Keratinocyte (primary cell): ENCODE data around the gene ANKHD1. TPM values are rescaled to one million over a fixed set of nuclear protein-coding genes. Genes with fewer than 3 reads are reported as not detected.
A peak's percentile ranks its signal among the peaks of the same experiment; 100 is the strongest.

Source experiments
- DNase-seq: peaks from one replicate; pipeline ENCODE4 v3.0.0-alpha.2; 2011; ENCODE audit warnings: low read depth, missing footprints, low spot score
- FAIRE-seq: peaks from 2 replicates; lab custom pipeline; 2011; peaks lifted over from hg19 to GRCh38; lab: Jason Lieb, UNC
- H2AFZ ChIP-seq: 2 replicates; pipeline ENCODE4 v1.6.0; 2012; ENCODE audit warnings: low read length, control low read depth, inconsistent platforms; ENCODE audit not compliant: control insufficient read depth
- H3K27ac ChIP-seq: 2 replicates; pipeline ENCODE4 v1.5.1; 2011; ENCODE audit warnings: low read length; ENCODE audit not compliant: control insufficient read depth, insufficient read depth
- H3K27me3 ChIP-seq: 3 replicates; pipeline ENCODE4 v1.6.0; 2011; ENCODE audit warnings: low read length; ENCODE audit not compliant: control insufficient read depth, insufficient read depth; ENCODE audit errors: extremely low read depth
- H3K36me3 ChIP-seq, 2 experiments: 2 replicates in 1 of 2; 3 replicates in 1 of 2; pipeline ENCODE4 v1.5.1; 2011; ENCODE audit warnings: low read length in 2 of 2, mild to moderate bottlenecking in 1 of 2; ENCODE audit not compliant: control insufficient read depth in 2 of 2, insufficient read depth in 2 of 2; ENCODE audit errors: extremely low read depth in 1 of 2
- H3K4me1 ChIP-seq: 3 replicates; pipeline ENCODE4 v1.5.1; 2011; ENCODE audit warnings: low read length; ENCODE audit not compliant: control insufficient read depth, insufficient read depth; ENCODE audit errors: extremely low read depth
- H3K4me2 ChIP-seq: 3 replicates; pipeline ENCODE4 v1.6.0; 2011; ENCODE audit warnings: low read depth, low read length; ENCODE audit not compliant: control insufficient read depth, insufficient read depth; ENCODE audit errors: extremely low read depth
- H3K4me3 ChIP-seq, 3 experiments: fragments of 200-600 bp in 1 of 3; sonication (generic) in 1 of 3; 2 replicates in 2 of 3; 3 replicates in 1 of 3; pipeline ENCODE4 v1.5.1; 2011 to 2016; ENCODE audit warnings: low read length in 3 of 3, mild to moderate bottlenecking in 3 of 3, control low read depth in 2 of 3, inconsistent platforms in 1 of 3, low read depth in 1 of 3, mixed read lengths in 1 of 3, mixed run types in 1 of 3, moderate library complexity in 1 of 3; ENCODE audit not compliant: control insufficient read depth in 2 of 3, insufficient read depth in 2 of 3; ENCODE audit errors: extremely low read depth in 1 of 3
- H3K79me2 ChIP-seq: 2 replicates; pipeline ENCODE4 v1.6.0; 2012; ENCODE audit warnings: low read length; ENCODE audit not compliant: control insufficient read depth, insufficient read depth
- H3K9ac ChIP-seq: 3 replicates; pipeline ENCODE4 v1.6.0; 2011; ENCODE audit warnings: low read length; ENCODE audit not compliant: control insufficient read depth, insufficient read depth; ENCODE audit errors: extremely low read depth
- H3K9me1 ChIP-seq: 3 replicates; pipeline ENCODE4 v1.6.0; 2011; ENCODE audit warnings: low read length; ENCODE audit not compliant: control insufficient read depth, insufficient read depth; ENCODE audit errors: extremely low read depth
- H3K9me3 ChIP-seq: 2 replicates; pipeline ENCODE4 v1.5.1; 2012; ENCODE audit warnings: low read depth, low read length; ENCODE audit not compliant: control insufficient read depth
- H4K20me1 ChIP-seq: 3 replicates; pipeline ENCODE4 v1.6.0; 2011; ENCODE audit warnings: low read length; ENCODE audit not compliant: control insufficient read depth, insufficient read depth; ENCODE audit errors: extremely low read depth
- CTCF ChIP-seq, 3 experiments: IDR thresholded peaks in 1 of 3; conservative IDR thresholded peaks in 1 of 3; optimal IDR thresholded peaks in 1 of 3; 2 replicates in 2 of 3; 3 replicates in 1 of 3; pipeline versions ENCODE3 to v1.5.1; 2011; ENCODE audit warnings: low read length in 3 of 3, mild to moderate bottlenecking in 3 of 3, moderate library complexity in 2 of 3, control low read depth in 1 of 3, inconsistent platforms in 1 of 3; ENCODE audit not compliant: insufficient read depth in 2 of 3; ENCODE audit errors: extremely low read depth in 1 of 3
- EZH2 ChIP-seq: IDR thresholded peaks from one replicate; pipeline ENCODE4 v1.6.1; 2012; ENCODE audit warnings: inconsistent platforms, mild to moderate bottlenecking, low read length, moderate library complexity
- dilution Hi-C: fragments of 300-500 bp; cut with MboI; formaldehyde crosslinking; loops from one replicate; pipeline ENCODE4 v1.7.0; 2020; ENCODE audit warnings: low sequenced_read_pairs; ENCODE audit not compliant: extremely low pct_ligation_motif_present
- polyA plus RNA-seq, 5 experiments: library from polyadenylated mRNA; depleted of rRNA in 3 of 5; stranded (reverse) in 3 of 5; stranded (forward) in 1 of 5; unstranded in 1 of 5; fragments of >200 nt; gene quantifications; 1 replicate in 1 of 5; 2 replicates in 3 of 5; 3 replicates in 1 of 5; pipeline versions ENCODE4 v1.2.1 to v1.2.3, GENCODE V29; 2011 to 2012; ENCODE audit warnings: missing spikeins in 2 of 5, low read depth in 1 of 5, low replicate concordance in 1 of 5

ANKHD1 gene
- polyA plus RNA-seq, 1 donor (not counting 4 experiments of a cell fraction or from before 2014, with no cell fraction given): 65.9 TPM

DNA sequence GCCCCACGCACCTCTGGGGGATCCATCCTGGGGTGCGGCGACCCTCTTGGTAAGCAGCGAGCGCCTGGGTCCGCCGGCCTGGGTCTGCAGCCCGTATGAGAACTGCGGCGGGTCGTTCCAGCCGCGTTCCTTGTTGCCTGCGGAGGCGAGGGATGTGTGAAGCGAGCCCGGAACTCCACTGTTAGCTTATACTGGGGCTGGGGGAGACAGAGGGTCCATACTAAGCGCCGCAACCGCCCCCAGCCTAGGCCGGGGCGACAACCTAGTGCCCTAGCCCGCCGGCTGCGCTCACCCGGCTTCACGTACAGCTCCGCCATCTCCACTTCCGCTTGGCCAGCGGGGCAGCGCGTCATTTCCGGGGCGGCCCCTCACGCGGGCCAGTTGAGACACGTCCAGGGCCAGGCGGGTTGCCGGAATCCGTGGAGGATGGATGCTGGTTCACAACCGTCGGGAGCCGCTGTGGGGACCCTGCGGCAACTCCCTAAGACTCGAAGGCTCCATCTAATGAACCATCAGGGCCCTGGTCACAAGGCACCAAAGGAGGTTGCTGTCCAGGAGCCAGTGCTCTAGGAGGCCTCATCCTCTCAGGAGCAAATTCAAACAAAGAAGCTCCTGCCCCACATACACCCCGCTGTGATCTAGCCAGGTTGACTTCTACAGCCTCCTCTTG is 155.6 kb downstream of the ANKHD1 start, which contains the start of gene SRA1:
Gene SRA1, minus strand, starts transcription at position 338 of the 670 bp plus-strand sequence. Its CDS starts 21 bp downstream, at position 317.
- H3K36me3 ChIP-seq: peaks cover 0 to 9% of the 10 kb centered on the region in 2 experiments
- H3K9me1 ChIP-seq: peaks cover 3% of the 10 kb centered on the region
- dilution Hi-C loops: no loop called here
- H3K4me2 ChIP-seq: peak within 1 kb of the TSS; percentile 92
- no peaks in the 10 kb centered on the region for H4K20me1 ChIP-seq
- no peak for FAIRE-seq
- H3K4me3 ChIP-seq: peak within 1 kb of the TSS; percentile 63 to 77 (median 66)
- DNase-seq: peak; percentile 45
- TF ChIP-seq CTCF (optimal IDR thresholded peaks at IDR 0.05 in 1 of 3, IDR thresholded peaks at IDR 0.05 in 1 of 3, conservative IDR thresholded peaks at IDR 0.05 in 1 of 3; ENCODE audit: extremely low read depth in 1 of 3, insufficient read depth in 2 of 3, low read length in 3 of 3) (no peak), EZH2 (no peak)
- peaks cover 30% of the 10 kb centered on the region for H3K4me1 ChIP-seq
- peak within 1 kb of the TSS; percentile 78 for H2AFZ ChIP-seq
- H3K9me3 ChIP-seq: no peaks in the 10 kb centered on the region
- peak within 1 kb of the TSS; percentile 82 for H3K27ac ChIP-seq
- H3K27me3 ChIP-seq: no peaks in the 10 kb centered on the region
- H3K79me2 ChIP-seq: peaks cover 43% of the 10 kb centered on the region
- peak within 1 kb of the TSS; percentile 91 for H3K9ac ChIP-seq

GRCh38 chr5:140557965-140558364 is 156.3 kb downstream of the ANKHD1 start:
- Histone ChIP-seq H3K79me2 (peaks cover 39% of the 10 kb centered on the region), H3K9me3 (no peaks in the 10 kb centered on the region), H3K9me1 (peaks cover 3% of the 10 kb centered on the region), H3K27me3 (no peaks in the 10 kb centered on the region), H2AFZ (no peak overlapping the region), H3K27ac (no peak overlapping the region), H3K4me2 (peak overlapping the region; percentile 92), H4K20me1 (no peaks in the 10 kb centered on the region), H3K4me3 (no peak overlapping the region), H3K4me1 (peaks cover 30% of the 10 kb centered on the region), H3K36me3 (peaks cover 0 to 7% of the 10 kb centered on the region in 2 experiments), H3K9ac (no peak overlapping the region)
- FAIRE-seq: no peak
- dilution Hi-C loops: no loop called here
- TF ChIP-seq CTCF (optimal IDR thresholded peaks at IDR 0.05 in 1 of 3, IDR thresholded peaks at IDR 0.05 in 1 of 3, conservative IDR thresholded peaks at IDR 0.05 in 1 of 3; ENCODE audit: extremely low read depth in 1 of 3, insufficient read depth in 2 of 3, low read length in 3 of 3) (no peak), EZH2 (no peak)
- no peak for DNase-seq
